Measurements from ENCODE around the gene RAG2. TPM values are rescaled to one million over a fixed set of nuclear protein-coding genes. Genes with fewer than 3 reads are reported as not detected.
"Not testable (repeated sequence)": the region's sequence is repeated elsewhere in the genome, so short reads cannot be mapped to it uniquely, and the experiment has no call there.

The RAG2 gene
- total RNA-seq, 1 donor from 2014 or later, result not detected

DNA sequence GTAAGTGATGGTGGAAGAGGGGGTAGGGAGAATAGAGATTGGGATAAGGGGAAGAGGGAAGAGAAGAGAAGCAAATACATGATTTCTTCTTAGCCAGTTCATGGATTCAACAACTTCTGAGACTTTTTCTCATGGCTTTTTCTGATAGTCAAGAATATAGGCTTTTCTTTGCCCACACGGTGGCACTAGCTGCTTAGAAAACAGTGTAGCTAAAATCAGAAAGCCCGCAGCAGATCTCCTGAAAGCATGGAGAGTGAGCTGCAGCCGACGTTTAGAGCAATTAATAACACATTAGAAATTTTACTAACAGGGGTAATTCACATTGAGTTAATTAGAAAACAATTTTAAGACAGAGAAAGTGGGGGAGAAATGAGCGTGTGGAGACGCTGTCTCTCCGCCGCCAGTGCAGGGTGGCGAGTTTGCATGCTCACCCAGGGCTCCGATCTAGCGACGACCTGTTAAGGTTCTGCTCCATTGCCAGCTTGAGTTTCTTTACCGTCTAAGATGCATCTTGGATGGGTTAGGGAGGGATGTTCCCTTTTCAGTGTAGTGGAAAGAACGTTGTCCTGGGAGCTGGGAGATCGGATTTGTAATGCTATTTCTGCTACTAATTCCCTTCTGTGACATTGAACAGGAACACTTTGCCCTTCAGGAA is 33.5 kb downstream of the RAG2 start:
- Histone ChIP-seq H3K9me3 (peaks cover 0 to 4% of the 10 kb centered on the region in 2 donors), H3K36me3 (no peaks in the 10 kb centered on the region), H3K4me1 (no peaks in the 10 kb centered on the region), H3K27me3 (no peaks in the 10 kb centered on the region), H3K27ac (no peak overlapping the region), H3K4me3 (peak overlapping the region; percentile 27 to 57)
- intact Hi-C loops (cut with DNase I), result loop anchor here (1.0 kb wide), 3 partner anchors 57 to 183 kb away; no protein-coding TSS in a partner anchor
- DNase-seq (ENCODE audit: low spot score in 2 of 2), result peak in 1 of 2 donors; percentile 68
- TF ChIP-seq, protein P1, sequence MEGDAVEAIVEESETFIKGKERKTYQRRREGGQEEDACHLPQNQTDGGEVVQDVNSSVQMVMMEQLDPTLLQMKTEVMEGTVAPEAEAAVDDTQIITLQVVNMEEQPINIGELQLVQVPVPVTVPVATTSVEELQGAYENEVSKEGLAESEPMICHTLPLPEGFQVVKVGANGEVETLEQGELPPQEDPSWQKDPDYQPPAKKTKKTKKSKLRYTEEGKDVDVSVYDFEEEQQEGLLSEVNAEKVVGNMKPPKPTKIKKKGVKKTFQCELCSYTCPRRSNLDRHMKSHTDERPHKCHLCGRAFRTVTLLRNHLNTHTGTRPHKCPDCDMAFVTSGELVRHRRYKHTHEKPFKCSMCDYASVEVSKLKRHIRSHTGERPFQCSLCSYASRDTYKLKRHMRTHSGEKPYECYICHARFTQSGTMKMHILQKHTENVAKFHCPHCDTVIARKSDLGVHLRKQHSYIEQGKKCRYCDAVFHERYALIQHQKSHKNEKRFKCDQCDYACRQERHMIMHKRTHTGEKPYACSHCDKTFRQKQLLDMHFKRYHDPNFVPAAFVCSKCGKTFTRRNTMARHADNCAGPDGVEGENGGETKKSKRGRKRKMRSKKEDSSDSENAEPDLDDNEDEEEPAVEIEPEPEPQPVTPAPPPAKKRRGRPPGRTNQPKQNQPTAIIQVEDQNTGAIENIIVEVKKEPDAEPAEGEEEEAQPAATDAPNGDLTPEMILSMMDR (IDR thresholded peaks at IDR 0.05), result peak; percentile 53 to 75 (median 59)

DNA sequence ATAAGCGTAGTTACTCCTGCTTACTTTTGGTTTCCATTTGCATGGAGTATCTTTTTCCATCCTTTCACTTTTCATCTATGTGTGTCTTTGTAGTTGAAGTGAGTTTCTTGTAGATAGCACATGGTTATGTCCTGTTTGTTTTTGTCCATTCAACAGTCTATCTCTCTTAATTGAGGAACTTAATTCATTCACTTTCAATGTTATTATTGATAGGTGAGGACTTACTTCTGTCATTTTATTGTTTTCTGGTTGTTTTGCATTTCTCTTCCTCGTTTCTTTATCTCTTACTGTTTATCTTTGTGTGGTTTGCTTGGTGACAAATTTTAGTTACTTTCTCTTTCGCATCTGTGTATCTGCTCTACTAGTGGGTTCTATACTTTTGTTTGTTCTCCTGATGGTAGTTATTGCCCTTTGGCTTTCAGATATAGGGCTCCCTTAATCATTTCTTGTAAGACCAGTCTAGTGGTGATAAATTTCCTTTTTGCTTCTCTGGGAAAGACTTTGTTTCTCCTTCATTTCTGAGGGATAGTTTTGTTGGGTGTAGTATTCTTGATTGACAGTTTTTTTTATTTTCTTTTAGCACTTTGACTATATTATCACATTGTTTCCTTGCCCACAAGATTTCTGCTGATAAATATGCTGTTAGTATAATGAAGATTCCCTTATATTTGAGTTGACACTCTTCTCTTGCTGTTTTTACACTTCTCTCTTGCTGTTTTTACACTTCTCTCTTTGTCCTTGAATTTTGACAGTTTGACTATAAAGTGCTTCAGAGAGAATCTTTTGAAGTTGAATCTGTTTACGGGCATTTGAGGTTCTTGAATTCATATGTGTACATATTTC is 39.2 kb downstream of the RAG2 start:
- Histone ChIP-seq H3K4me3 (no peak overlapping the region), H3K36me3 (no peaks in the 10 kb centered on the region)
- intact Hi-C loops (cut with DNase I), result no loop called here

DNA sequence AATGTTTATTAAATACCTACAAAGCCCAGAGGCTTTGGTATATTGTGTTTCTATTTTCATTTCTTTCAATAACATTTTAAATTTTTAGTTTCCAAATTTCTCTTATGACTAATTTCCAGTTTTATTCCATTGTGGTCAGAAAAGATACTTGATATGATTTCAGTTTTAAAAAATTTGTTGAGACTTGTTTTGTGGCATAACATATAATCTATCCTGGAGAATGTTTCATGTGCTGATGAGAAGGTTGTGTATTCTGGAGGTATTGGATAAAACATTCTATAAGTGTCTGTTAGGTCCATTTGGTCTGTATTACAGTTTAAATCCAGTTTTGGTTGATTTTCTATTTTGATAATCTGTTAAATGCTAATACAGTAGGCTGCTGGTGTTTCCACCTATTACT is 40.0 kb downstream of the RAG2 start:
- TF ChIP-seq, protein P1 (IDR thresholded peaks at IDR 0.05), result no peak
- Histone ChIP-seq H3K27me3 (no peaks in the 10 kb centered on the region), H3K36me3 (no peaks in the 10 kb centered on the region), H3K4me1 (no peaks in the 10 kb centered on the region), H3K27ac (no peak overlapping the region), H3K9me3 (peaks cover 0 to 4% of the 10 kb centered on the region in 2 donors), H3K4me3 (no peak overlapping the region)
- intact Hi-C loops (cut with DNase I), result no loop called here
- DNase-seq (ENCODE audit: low spot score in 2 of 2), result no peak

More for the DNA sequence above, 39.2 kb downstream of the RAG2 start:
- Histone ChIP-seq H3K27me3 (no peaks in the 10 kb centered on the region), H3K9me3 (peaks cover 0 to 4% of the 10 kb centered on the region in 2 donors), H3K27ac (no peak overlapping the region), H3K4me1 (no peaks in the 10 kb centered on the region)
- TF ChIP-seq, protein P1 (IDR thresholded peaks at IDR 0.05), result no peak
- no peak for DNase-seq (ENCODE audit: low spot score in 2 of 2)

DNA sequence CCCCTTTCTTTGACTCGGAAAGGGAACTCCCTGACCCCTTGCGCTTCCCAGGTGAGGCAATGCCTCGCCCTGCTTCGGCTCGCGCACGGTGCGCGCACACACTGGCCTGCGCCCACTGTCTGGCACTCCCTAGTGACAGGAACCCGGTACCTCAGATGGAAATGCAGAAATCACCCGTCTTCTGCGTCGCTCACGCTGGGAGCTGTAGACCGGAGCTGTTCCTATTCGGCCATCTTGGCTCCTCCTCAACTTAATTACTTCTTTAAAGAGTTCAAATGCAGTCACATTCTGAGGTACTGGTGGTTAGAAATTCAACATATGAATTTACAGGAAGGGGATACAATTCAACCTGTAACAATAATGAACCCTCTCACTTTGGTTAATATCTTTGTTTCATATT is 40.6 kb downstream of the RAG2 start:
- H3K27ac ChIP-seq; intact Hi-C loops (cut with DNase I); DNase-seq (ENCODE audit: low spot score in 2 of 2); H3K4me1 ChIP-seq; H3K36me3 ChIP-seq; H3K4me3 ChIP-seq; H3K27me3 ChIP-seq; H3K9me3 ChIP-seq: not testable (repeated sequence)

DNA sequence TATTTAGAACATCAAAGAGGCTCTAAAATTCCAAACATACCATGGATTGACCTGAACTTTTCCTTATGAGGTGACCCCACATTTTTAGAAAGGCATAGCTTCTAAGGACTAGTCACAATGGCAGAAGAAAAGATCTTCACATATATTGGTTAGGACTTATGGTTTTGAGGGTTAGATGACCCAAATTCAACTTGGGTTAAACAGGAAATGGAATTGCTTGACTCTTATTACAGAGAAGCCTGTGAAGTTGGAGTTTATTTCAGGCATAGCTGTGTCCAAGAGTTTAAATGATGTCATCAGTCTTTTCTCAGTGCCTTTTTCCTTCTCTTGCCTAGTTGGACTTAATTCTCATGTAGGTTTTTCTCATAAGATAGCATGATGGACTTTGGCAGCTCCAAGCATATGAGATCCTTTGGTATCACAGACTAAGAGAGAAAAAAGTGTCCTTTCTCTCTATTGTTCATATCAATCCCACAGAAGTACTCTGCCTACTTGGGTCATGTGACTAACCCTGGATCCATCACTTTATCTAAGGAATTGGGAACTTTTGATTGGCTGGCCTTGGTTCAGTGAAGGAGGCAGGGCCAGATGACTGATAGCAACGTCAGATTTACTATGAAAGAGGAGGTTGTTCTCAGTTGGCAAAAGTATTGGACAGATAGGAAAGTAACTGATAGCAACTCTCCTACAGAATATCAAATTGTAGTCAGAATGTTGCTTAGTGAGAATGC is 47.5 kb downstream of the RAG2 start:
- H3K27ac ChIP-seq, result no peak overlapping the region
- H3K9me3 ChIP-seq, result no peaks in the 10 kb centered on the region
- H3K4me3 ChIP-seq, result no peak overlapping the region
- no peaks in the 10 kb centered on the region for H3K4me1 ChIP-seq
- no peaks in the 10 kb centered on the region for H3K36me3 ChIP-seq
- DNase-seq (ENCODE audit: low spot score in 2 of 2), result no peak
- no peaks in the 10 kb centered on the region for H3K27me3 ChIP-seq
- TF ChIP-seq, protein P1 (IDR thresholded peaks at IDR 0.05), result no peak
- intact Hi-C loops (cut with DNase I), result no loop called here

Other genes starting within 250 kb of the RAG2 start
- 4.8 TPM for gene TRAF6, start 88.0 kb downstream of the RAG2 start, total RNA-seq
- under 0.01 TPM for gene RAG1, start 30.2 kb downstream of the RAG2 start, total RNA-seq
- gene IFTAP, start 3.7 kb downstream of the RAG2 start, total RNA-seq, result 7.1 TPM